HG03432 (cell line): ENCODE measurements around the gene ITIH2.
"Not testable (repeated sequence)": the region's sequence is repeated elsewhere in the genome, so short reads cannot be mapped to it uniquely, and the experiment has no call there.

Experiments used
- ATAC-seq: cut with Tn5 transposase; IDR thresholded peaks from one replicate; pipeline ENCODE4 v1.9.1; 2021; ENCODE audit warnings: mild to moderate bottlenecking, moderate library complexity; ENCODE audit not compliant: unreplicated experiment

Gene ITIH2

GRCh38 chr10:7703140-7703539 lies at the start of gene ITIH2:
Gene ITIH2 (plus strand): TSS chr10:7703316. CDS start chr10:7703435, 119 bp downstream.
- no peak for ATAC-seq

- ATAC-seq, result not testable (repeated sequence)
Measured at GRCh38 chr10:7657079-7657478, 46.0 kb upstream of the ITIH2 start.

- ATAC-seq, result no peak
Measured at GRCh38 chr10:7657552-7657951, 45.6 kb upstream of the ITIH2 start.

GRCh38 chr10:7659560-7659959 lies 43.6 kb upstream of the ITIH2 start:
- no peak for ATAC-seq

GRCh38 chr10:7662522-7662921 lies 40.6 kb upstream of the ITIH2 start:
- no peak for ATAC-seq

GRCh38 chr10:7664707-7665106 lies 38.4 kb upstream of the ITIH2 start:
- ATAC-seq, result no peak

- no peak for ATAC-seq
Measured at GRCh38 chr10:7665767-7666166, 37.3 kb upstream of the ITIH2 start.

GRCh38 chr10:7666253-7667023 lies 36.7 kb upstream of the ITIH2 start, which contains the start of gene ITIH5:
Gene ITIH5 (minus strand): TSS chr10:7666966. CDS start chr10:7666892, 74 bp downstream.
- no peak for ATAC-seq

- no peak for ATAC-seq
Measured at GRCh38 chr10:7667262-7668141, 35.6 kb upstream of the ITIH2 start.

GRCh38 chr10:7670157-7670556 lies 33.0 kb upstream of the ITIH2 start:
- no peak for ATAC-seq

- no peak for ATAC-seq
Measured at GRCh38 chr10:7672341-7673134, 30.6 kb upstream of the ITIH2 start.

GRCh38 chr10:7679256-7679655 lies 23.9 kb upstream of the ITIH2 start:
- ATAC-seq, result no peak

- not testable (repeated sequence) for ATAC-seq
Measured at GRCh38 chr10:7680078-7680477, 23.0 kb upstream of the ITIH2 start.

GRCh38 chr10:7686351-7687171 lies 16.6 kb upstream of the ITIH2 start:
- ATAC-seq, result no peak

GRCh38 chr10:7687228-7687907 lies 15.7 kb upstream of the ITIH2 start:
- ATAC-seq, result peak; percentile 99

GRCh38 chr10:7689591-7689990 lies 13.5 kb upstream of the ITIH2 start:
- no peak for ATAC-seq

- ATAC-seq, result not testable (repeated sequence)
Measured at GRCh38 chr10:7690885-7691597, 12.1 kb upstream of the ITIH2 start.

- not testable (repeated sequence) for ATAC-seq
Measured at GRCh38 chr10:7692368-7692767, 10.7 kb upstream of the ITIH2 start.

GRCh38 chr10:7693194-7693593 lies 9.9 kb upstream of the ITIH2 start:
- not testable (repeated sequence) for ATAC-seq
